ENCODE data around the gene ADGRG4.

GRCh38 chrX:136260776-136261175, 40.0 kb upstream of the ADGRG4 start:
- no peak for TF ChIP-seq CTCF (IDR thresholded peaks at IDR 0.05)
- TF ChIP-seq POLR2AphosphoS5 (IDR thresholded peaks at IDR 0.05) = no peak

All from suprapubic skin (tissue), 3 donors.